GF-D8 (cell line): ENCODE data around the gene CORO7.

Source experiments
- DNase-seq: peaks from one replicate; lab custom pipeline; 2025; lab: John Stamatoyannopoulos, UW

The CORO7 gene

DNA sequence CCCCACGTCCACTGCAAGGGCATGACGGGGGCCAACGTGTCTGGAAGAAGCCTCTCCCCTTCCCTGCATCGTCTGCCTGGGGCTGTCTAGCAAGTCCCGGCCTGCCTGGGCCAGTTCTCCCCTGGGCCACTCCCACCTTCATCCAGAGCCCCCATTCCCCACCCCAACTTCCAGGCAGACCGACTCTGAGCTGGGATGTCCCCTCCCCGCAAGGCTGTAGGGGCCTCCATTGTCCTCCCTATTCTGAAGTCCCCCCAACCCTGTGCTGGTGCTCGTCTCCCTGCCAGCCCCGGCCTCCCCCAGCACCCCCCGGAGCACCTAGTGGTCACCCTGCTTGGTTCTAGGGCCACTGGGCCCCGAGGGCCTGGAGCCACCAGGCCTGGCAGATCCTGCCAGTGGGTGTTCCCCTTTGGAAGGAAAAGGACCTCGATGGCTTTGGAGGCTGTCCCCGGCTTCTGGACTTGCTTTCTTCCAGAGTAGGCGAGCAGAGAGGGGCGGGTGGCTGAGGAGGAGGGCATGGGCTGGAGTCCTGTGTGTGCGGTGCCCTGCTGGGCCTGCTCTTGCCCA lies 95.7 kb downstream of the CORO7 start:
- DNase-seq = no peak

DNA sequence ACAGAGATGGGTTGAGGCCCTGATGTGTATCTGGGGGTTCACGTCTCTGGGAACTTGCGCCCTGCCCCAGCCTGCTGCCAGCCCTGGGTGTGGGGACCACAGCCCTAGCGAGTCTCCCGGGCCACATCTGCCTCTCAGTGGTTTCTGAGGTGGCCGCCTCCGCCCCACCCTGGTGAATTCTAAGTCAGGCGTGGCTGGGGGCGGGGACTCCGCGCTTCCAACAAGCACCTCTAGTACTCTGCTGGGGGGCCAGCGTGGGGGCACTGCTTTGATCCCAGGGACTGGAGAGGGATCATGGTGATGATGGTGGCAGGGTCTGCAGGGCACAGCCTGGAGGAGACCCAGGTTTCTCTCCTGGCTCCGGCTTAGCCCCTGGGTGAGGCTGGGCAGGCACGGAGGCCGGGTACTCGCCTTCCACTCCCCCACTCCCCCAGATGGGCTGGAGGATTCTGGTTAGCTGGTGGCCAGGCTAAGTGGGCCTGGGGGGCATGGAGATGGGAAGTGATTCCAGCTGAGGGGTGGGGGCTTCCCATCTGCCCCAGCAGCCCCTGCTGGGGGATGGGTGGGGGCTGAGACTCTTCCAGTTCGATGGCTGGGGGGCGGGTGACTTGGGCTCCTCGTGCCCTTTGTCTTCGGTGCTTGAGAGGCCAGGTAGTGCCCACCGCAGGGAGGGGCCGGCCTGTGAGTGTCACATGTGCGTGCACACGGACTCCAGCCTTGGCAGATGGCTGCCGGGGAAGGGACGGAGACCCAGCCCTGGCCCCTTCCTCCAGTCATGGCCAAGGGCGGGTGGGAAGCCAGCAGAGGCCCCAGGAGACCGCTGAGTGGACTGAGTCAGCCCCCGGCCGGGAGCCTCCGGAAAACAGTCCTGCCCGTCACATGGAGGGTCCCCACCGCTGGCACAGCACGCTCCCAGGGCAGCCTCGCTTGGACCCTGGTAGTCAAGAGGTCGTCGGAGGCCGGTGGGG lies 96.7 kb downstream of the CORO7 start:
- no peak for DNase-seq

DNA sequence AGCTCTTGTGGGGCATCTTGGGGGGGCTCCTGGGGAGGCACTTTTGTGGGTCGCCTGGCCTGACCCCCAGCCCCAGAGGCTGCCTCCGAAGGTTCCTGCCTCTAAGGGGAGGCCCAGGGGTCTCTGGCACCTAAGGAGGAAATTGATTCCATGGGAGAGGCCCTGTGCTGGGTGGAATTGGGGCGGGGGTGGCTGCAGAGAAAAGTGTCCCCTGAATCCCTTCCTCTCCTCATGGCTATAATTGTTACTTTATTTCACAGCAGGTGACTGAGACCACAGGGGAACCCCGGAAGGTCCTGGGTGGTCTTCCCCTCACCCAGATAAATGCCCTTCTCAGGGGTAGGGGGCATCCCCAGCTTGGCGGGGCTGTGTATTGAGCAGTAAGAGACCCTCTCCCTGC lies 97.4 kb downstream of the CORO7 start:
- DNase-seq = no peak

DNA sequence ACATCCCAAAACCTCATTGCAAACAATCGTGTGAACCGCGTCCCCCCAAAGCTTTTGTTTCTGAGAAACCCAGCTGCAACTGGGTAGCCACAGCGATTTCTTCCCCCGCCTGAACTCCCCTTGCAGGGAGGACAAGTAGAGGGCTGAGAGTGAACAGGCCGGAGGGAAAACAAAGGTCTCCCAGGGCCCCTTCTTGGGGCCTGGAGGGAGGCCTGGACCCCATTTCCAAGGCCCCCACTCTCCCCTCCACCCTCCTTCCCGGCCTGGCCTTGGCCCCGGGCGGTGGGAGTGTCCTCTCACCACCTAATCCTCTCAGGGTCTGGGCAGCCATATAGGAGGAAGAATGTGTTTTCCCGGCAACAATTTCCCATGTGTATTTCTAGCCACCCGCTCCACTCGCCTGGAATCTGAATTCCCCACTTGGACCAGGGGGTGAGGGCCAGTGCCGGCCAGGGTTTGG lies 97.9 kb downstream of the CORO7 start:
- no peak for DNase-seq

DNA sequence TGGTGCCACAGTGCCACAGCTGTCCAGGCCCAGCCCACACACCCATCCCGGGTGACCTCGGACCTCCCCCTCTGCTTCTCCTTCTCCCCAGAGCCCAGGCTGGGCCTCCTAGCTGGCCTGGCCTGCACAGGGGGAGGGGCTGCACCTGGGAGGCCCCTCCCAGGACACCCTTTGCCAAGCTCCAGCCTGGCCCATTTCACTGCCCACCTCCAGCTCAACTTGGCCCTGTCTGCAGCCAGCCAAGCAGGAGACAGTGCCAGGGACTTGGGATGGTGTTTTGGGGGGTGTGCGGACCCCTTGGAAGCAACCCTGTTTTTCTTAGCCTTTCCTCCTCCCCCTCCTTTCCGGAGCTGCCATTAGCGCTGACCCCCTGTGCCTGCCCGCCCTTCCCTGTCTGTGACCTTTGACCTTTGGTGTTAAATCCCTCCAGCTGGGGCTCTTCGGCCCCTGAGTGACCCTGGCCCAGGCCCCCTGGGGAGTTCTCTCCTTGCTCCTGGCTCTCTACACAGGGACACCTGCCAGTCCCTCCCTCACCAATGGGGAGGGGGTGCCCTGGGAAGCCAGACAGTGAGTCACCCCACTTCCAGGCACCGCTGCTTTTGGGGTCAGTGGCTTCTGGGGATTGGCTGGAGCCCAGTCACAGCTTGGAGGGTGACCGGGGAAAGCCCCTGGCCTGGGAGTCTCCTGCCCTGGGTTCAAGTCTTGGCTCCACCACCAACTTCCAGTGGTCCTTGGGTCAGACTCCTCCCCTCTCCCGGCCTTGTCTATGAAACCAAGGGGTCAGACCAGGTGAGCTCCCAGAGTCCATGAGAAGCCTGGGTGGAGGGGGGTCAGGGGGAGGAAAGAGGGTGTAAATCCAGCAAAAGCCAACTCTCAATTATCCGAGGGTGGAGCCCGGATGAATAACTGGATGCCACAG lies 98.6 kb downstream of the CORO7 start:
- no peak for DNase-seq

DNA sequence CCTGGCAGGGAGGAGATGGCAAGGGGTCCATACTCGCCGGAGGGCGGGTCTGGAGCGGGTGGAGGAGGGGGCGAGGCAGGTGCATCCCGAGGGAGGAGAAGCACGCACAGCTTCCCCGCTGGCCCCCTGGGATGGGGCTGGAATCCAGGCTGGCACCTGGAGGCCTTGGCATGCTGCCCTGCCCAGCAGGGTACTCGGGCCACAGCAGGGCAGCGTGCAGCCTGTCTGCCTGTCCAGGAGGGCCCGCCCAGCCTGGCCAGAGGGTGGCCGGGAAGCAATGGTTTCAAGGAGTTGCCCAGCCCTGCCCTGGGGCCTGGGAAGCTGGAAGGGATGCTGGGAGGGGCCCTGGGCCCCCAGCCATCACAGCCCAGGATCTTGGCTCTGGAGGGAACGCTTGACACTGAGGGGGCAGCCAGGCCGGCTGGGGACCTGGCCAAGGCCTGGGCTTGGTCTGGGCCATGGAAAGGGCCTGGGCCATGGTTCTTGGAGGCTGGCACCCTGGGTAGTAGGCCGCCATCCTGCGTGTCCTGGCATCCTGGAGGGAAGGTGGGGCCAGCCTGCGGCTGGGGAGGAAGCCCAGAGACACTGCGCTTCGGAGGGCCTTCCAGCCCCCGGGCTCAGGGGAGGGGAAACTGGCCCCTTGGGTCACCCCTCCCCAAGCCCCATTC lies 99.4 kb downstream of the CORO7 start:
- no peak for DNase-seq

DNA sequence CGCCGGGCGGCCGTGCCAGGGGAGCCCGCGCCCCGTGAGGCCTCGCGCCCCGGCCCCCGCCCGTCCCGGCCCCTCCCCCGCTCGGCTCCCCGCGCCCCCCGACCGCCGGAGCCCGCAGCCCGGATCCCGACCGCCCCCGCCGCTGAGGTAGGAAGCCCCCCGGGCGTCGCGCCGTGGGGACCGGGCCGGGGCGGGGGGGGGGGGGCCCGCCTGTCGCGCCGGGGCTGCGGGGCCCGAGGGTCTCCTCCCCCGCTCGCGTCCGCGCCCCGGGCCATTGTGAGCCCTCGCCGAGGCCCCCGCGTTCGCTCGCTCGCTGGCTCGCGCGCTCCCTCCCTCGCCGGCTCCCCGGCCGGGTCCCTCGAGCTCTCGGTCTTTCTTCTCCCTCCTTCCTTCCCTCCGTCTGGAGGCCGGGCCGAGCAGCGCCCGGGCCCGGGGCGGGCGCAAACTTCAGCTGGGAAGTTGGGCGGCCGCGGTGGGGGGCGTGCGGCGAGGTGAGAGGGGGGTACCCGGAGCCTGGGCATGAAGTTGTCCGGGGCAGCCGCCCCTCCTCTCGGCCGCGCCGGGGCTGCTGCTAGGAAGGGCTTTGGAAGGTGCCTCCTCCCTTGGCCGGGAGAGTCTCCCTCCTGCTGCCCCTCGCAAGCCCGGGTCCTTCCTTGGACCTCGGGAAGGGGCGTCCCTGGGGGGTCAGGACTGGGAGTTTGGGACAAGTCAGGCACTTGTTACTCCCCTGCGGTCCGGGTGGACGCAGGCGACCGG lies 100.1 kb downstream of the CORO7 start:
- DNase-seq = no peak

DNA sequence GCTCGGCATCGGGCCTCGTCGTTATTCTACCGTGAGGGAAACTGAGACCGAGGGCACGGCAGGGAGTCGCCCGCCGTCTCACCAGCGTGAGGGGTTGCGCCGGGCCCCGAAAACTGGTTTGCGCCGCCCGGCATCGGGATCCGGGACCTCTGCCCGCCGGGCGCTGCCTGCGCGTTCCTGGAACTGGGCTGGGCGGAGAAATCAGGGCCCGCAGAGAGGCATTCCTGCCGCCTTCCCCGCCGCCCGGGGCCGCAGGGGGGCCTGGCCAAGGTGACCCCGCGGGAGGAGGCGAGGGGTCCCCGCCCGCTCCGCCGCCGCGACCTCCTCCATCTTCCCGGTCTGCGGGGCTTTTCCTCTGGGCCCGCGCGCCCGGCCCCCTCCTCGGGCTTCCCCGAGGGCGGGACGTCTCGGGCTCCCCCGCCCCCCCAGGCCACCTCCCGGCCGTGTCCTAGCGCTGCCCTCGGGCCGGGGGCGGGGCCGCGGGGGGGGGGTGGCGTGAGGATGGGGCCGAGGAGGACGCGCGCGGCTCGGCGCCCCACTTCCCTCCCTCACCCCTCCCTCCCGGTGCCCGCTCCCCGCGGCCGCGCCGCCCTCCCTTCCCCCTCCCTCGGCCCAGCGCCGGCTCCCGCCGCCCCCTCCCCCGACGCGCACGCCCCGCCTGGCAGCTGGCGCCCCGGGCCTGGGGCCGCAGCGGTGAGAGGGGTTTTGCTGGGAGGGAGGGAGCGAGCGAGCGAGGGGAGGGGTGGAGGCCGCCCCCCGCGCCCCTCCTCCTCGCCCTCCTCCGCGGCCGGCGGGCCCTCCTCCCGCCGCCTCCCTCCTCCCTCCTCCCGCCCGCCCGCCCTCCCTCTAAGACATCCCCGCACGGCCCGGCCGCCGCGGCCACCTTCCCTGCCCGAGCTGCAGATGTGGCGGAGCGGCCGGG lies 100.9 kb downstream of the CORO7 start, which contains the start of gene GLIS2:
Gene GLIS2, plus strand, starts transcription at position 882 of the 922 bp plus-strand sequence. CDS start 16,214 bp downstream, outside the sequence.
- no peak for DNase-seq

DNA sequence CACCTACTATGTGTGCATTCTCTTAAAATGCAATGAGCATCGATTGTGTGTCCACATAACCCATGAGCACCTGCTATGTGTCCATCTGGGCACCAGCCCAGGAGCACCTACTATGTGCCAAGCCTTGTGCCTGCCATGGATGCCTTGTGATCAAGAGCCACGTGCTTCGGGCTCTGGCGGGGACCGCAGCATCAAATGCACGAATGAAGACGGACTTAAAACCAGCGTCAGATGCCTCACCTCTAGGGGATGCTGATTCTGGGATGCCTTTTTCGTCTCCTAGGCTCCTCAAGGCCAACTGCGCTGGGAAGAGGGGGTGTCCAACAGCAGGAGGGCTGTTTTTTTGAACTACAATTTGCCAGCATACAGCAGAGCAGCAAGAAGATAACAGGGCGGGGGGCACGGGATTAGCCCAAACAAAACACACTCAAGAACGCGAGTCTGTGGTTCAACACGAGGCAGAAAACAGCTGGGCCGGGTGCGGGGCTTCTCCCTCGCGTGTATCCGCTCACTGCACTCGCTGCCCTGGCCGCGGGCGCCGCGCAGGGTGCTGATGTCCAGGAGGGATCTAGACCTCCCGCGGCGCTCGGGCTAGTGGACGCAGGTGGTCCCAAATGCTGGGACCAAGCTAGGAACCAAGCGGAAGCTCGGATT lies 101.7 kb downstream of the CORO7 start:
- DNase-seq = no peak

DNA sequence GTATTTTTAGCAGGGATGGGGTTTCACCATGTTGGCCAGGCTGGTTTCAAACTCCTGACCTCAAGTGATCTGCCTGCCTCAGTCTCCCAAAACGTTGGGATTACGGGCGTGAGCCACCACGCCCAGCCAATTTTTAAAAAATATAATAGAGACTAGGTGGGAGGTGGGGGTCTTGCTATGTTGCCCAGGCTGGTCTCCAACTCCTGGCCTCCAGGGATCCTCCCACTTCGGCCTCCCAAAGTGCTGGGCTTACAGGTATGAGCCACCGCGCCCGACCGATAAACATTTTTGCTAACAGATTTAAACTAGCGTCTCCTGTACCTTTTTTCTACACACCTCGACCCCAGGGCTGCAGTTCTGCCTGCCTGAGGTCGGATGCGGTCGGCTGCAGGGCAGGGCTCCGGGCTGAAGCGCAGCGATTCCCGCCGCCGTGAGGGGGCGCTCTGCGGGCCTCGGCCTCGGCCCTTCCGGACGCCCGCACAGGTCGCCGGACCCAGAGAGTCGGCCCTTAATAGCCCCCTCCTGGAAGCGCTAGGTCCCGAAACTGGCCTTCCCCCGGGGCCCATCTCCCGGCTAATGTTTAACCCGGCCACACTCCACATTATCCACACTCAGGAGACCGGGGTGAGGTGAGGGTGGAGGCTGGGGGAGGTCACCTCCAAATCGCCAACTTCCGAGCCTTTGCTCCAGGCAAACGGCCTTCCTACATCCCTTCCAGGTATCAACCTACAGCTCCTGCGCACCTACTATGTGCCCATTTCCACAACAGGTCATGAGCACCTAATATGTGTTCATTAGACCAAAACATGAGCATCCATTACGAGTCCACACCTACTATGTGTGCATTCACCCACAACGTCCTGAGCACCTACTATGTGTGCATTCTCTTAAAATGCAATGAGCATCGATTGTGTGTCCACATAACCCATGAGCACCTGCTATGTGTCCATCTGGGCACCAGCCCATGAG lies 102.5 kb downstream of the CORO7 start:
- DNase-seq = no peak

DNA sequence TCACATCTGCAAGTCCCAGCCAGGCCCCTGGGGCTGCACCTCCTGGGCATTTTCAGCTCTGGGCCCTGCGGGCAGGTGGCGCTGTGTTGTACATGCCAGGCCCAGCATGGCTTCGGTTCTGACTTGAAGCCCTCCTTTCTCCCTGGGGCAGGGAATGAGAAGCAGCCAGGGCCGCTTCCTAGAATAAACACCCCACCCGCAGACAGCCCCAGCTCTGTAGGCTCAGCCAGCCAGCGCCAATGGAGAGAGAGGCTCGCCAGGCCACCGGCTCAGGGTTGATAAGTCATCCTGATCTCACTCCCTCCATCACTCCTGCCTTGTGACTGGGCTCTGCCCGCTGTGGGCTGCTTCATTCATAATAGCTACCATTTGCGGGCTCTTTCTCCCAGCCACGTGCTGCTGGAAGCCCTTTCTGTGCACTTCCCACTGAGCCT lies 106.5 kb downstream of the CORO7 start:
- no peak for DNase-seq

DNA sequence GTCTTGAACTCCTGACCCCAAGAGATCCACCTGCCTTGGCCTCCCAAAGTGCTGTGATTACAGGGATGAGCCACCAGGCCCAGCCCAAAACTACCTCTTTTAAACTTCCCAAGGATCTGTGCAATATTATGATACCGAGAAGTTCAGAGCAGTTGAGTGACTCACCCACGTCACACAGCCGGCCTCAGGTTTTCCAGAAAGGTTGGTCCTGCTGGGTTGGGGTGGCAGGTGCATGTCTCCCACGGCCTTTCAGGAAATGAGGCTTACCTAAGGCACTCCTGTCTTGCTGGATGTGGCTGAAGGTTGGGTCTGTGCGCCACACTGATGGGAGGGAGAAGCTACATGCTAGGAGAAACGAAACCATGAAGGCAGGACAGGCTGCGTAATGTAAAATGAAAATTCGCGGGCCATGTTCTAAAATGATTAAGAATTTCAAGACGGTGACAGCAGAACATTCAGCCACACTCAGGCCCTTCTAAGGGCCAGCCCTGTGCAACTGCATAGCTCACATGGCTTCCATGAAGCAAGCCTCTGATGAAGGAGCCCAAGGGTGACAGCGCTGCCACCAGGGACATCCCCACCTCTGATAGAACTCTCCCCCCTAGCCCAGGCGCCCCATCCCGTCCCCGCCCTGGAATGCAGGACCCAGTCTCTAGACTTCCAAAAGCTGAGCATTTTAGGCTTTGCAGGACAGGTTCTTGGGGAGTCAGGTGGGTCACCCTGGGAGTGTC lies 107.1 kb downstream of the CORO7 start:
- DNase-seq = no peak

DNA sequence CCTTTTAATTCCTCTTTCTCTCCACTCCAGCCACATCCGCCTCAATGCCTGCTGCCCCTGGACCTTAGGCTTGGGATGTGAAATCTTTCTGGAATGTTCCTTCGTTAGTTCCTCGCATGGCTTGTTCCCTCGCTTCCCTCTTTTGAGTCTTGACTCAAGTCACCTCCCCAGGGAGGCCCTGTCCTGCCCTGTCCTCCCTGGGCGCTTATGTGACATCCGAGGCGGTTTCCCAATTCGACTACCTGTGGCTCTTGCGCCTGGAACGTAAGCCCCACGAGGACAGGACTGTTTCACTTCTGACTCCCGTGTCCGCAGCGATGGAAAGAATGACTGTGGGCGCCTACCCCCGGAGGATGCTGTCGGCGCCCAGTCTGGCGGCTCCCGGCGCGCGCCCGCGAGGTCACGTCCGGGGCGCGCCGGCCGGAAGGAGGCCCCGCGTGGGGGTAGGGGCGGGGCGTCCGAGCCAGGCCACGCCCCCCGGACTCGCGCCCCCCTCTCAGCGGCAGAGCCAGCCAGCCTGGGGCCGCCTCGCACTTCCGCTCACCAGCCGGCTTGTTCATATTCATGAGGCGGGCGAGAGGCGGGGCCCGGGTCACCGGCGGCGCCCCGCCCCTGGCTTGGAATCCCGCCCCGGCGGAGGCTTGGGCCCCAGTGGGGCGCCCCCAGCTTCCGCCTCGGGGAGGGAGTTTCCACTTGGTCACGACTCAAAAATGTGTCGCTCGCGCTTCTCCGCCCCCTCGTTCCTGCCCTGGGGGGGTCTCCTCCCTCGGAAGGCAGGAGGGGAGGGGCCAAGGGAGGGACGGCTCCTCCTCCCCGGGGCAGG lies 109.0 kb downstream of the CORO7 start:
- peak; percentile 87 for DNase-seq

DNA sequence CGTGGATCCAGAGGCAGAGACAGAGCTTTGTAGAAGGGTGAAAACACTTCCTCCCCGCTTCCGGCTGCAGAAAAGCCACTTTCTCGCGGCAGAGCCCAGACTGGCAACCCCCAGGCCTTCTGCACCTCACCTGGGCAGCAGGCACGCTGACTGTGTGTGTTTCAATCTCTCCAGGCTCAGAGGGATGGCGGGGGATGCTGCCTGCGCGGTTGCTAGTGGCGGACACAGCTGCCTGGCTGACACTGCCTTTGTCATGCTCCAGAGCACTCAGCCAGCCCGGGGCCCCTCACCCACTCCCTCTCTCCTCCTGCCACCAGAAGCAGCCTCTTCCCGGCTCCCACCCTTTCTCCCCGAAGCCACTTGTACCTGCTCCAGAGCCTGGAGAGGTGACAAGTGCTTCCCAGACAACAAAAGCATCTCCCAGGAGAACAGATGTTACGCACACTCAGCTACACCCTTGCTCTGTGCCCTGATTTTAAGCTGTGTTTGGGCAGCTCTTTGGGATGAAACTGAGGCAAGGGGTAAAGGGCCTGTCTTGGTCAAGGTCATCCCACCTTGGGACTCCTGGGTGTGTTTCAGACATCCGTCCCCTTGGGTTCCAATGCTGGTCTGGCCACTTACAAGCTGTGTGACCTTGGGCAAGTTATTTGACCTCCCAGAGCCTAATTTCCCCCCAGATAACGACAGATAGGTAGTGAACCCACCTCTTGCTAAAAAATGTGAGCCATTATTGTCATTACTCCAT lies 109.8 kb downstream of the CORO7 start:
- no peak for DNase-seq
